ENCODE data around the gene CD79A.
"Not testable (repeated sequence)": the region's sequence is repeated elsewhere in the genome, so short reads cannot be mapped to it uniquely, and the experiment has no call there.

The CD79A gene

DNA sequence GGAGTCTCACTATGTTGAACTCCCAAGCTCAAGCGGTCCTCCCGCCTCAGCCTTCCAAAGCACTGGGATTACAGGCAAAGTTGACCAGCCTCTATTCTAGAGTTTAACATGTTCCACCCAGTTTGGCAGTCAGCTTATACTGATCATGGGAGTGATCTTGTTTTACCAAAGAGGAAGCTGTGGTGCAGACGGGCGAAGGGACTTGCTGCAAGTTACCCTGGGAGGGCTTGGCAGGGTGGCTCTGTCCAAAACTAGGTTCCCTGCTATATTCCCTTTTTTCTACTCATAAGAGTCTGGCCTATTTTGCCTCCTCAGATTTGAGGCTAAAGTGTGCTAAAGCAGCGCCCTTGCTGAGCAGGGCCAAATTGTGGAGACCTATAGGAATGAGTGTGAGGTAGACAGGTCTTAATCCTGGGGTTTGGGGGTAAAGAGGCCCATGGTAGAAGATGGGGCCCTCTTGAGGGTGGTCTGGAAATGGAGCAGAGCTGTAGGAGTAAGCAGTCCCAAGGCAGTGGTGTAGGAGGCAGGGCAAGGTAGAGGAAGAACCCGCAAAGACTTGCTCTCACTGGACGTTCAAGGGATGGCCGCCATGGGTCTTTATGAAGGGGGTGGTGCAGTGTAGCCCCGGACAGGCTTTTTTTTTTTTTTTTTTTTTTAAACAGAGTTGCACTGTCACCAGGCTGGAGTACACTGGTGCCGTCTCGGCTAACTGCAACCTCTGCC is 13.7 kb upstream of the CD79A start:
- no peak for DNase-seq (ENCODE audit: low read depth in 2 of 2)

- DNase-seq (ENCODE audit: low read depth in 2 of 2): no peak
These were observed 12.7 kb upstream of the CD79A start for GRCh38 chr19:41864374-41864773.

DNA sequence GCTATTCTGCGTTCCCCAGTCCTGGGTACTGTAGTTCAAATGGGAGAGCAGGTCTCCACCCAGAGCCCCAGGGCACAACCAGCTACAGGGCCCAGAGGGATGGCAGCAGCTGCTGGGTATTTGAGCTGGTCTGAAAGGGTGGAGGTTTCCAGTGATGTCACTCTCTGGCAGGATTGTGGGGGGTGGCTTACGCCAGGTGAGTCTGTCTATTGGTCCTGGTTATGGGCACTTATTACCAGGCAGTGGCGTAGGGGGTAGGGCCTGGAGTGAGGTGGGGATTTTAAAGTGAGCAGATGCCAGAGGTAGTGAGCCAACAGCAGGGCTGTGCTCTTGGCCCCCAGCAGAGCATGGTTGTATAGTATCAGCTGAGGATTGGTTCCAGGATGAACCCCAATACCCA is 10.8 kb upstream of the CD79A start:
- no peak for DNase-seq (ENCODE audit: low read depth in 2 of 2)

DNA sequence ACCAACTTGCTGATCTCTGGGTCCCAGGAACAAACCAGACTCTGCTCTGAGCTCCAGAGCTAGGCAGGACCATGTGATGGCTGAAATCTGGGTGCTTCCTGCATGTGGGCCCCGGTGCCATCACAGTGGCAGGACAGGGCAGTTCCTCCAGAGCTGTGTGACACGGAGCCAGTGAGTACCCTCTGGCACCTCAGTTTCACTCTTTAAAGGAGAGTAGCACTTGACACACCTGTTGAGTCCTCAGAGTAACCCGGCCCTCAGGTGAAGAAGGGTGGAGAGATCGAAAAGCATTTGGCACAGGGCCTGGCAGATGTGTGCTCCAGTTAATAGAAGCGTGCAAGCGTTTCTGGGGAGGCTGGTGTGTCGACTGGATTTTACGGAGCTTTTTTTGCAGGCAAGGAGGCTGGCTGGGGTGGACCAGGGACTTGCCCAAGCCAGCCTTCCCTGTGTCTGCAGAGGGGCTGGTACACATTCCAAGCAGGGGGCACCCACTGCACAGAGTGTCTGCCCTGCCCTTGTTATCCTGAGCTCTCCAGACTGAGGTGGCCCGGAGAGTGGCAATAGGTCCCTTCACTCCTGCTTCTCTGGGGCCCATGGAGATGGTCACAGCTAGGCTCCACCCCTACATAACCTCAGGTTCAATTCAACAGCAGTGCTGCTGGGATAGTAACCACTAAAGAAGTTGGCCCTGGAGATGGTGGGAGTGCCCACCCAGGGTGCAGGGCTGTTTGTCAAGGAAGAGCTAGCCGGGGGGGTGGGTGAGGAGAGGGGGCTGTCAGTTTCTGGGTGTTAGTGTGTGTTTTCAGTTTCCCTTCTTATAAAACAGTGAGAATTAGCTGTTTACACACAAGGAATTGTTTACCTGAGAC is 8.7 kb upstream of the CD79A start:
- no peak for DNase-seq (ENCODE audit: low read depth in 2 of 2)

DNA sequence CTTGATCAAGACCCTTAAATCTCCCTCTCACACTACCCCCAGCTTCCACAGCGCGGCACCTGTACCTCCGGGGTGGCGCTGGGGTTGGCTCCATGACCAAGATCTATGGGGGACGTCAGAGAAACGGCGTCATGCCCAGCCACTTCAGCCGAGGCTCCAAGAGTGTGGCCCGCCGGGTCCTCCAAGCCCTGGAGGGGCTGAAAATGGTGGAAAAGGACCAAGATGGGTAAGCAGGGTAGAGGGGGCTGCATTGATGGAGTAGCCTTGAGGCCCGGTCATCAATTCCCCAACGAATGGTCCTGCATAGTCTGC is 8.1 kb upstream of the CD79A start:
- no peak for DNase-seq (ENCODE audit: low read depth in 2 of 2)

- no peak for DNase-seq (ENCODE audit: low read depth in 2 of 2)
These were observed 7.6 kb upstream of the CD79A start for GRCh38 chr19:41869374-41869955.

DNA sequence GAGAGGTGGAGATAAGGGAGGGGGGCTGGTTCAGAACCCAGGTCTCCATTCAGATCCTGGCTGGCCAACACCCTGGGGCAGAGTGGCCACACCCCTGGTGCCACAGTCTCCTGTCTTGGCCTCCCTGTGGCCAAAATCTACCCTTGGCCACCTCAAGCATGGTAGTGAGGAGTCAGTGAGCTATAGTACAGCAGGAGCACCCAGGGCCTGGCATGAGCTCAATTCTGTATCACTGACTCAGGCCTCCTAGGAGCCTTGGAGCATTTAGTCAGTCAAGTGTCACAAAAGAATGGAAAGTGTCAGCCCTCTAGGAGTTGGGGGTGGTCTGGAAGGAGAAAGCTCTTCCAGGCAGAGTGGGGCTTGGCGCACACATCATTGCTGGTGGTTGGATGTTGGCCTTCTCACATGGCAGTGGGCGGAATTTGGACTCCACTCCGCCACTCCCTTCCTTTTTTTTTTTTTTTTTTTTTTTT is 6.6 kb upstream of the CD79A start:
- DNase-seq (ENCODE audit: low read depth in 2 of 2): no peak

DNA sequence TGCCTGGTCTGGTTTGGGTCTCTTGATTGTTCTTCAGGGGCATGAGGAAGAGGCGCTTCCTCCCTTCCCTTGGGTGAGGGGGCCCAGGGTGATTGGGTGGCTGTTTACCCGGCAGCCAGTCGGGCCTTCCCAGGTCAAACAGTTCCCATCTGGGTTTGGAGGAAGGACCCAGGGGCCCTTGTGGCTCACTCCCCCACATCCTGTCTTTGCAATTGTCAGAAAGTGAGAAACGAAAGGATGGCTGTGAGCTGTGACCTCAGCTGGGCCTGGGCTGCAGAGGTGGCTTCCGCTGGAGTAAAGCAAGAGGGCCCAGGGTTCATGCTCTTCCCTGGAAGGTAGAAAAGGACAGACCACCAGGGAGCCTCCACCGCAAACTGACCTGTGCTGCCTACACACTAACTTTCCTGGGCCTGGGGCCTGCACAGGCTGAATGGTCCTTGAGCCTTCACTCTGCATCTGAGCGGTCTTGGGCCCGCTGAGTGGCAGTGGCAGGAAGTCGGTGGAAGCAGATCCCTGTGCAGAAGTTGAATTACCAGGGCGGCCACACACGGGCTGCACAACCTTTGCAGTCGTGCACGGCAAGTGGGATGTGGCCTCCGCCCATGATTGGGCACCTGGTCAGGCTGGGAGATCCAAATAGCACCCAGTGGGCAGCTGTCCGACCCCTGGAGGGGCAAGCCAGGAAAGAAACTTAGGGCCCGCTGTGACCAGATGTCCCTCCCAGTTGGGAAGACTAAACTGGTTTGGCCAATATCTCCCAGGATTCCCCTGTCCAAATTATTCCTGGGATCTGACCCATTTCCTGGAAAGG is 5.3 kb upstream of the CD79A start:
- DNase-seq (ENCODE audit: low read depth in 2 of 2): peak; percentile 59 to 69

GRCh38 chr19:41872384-41872774 is 4.7 kb upstream of the CD79A start:
- no peak for DNase-seq (ENCODE audit: low read depth in 2 of 2)

DNA sequence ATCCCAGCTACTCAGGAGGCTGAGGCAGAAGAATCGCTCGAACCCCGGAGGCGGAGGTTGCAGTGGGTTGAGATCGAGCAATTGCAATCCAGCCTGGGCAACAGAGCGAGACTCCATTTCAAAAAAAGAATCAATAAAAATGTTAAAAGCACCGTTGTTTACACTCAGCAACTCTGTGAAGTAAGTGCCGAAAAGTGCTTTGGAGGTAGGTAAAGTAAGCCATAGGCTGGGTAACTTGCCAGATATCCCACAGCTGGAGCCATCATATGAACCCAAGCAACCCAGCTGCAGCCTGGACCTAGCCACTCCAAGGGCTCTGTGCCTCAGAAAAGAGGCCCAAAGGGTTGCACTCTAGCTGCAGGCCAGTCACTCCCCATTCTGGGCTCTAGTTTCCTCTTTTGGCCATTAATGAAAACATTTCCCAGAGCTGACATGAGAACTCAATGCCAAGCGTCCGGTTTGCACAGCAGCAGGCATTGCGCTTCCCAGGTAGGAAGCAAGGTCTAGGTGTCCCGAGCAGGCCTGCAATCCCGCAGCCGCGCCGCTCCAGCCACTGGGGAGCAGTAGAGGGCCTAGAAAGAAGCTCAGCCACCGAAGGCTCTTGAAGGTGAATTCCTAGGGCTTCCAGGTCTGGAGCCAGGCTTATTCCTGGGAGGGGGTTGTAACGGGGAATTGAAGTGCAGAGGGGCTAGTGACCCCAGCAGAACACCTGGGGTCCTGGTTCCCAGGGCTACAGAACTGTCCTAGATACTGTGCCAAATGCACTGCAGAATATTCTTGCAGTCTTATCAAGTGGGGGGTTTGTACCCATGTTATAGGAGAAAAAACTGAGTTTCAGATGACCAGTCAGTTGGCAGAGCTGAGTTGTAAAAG is 4.1 kb upstream of the CD79A start:
- DNase-seq (ENCODE audit: low read depth in 2 of 2): peak in 1 of 2 donors; percentile 53

DNA sequence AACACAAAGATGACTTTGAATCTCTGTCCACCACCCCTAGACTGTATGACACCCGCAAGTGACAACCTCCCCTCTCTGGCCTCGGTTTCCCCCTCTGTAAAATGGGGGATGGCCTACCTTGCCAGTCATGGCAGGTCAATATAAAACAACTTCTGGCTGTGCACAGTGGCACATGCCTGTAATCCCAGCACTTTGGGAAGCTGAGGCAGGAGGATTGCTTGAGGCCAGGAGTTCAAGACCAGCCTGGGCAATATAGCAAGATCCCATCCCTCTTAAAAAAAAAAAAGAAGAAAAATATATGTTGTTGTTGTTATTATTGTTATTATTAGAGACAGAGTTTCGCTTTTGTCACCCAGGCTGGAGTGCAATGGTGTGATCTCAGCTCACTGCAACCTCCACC is 1.1 kb upstream of the CD79A start:
- not testable (repeated sequence) for DNase-seq (ENCODE audit: low read depth in 2 of 2)

DNA sequence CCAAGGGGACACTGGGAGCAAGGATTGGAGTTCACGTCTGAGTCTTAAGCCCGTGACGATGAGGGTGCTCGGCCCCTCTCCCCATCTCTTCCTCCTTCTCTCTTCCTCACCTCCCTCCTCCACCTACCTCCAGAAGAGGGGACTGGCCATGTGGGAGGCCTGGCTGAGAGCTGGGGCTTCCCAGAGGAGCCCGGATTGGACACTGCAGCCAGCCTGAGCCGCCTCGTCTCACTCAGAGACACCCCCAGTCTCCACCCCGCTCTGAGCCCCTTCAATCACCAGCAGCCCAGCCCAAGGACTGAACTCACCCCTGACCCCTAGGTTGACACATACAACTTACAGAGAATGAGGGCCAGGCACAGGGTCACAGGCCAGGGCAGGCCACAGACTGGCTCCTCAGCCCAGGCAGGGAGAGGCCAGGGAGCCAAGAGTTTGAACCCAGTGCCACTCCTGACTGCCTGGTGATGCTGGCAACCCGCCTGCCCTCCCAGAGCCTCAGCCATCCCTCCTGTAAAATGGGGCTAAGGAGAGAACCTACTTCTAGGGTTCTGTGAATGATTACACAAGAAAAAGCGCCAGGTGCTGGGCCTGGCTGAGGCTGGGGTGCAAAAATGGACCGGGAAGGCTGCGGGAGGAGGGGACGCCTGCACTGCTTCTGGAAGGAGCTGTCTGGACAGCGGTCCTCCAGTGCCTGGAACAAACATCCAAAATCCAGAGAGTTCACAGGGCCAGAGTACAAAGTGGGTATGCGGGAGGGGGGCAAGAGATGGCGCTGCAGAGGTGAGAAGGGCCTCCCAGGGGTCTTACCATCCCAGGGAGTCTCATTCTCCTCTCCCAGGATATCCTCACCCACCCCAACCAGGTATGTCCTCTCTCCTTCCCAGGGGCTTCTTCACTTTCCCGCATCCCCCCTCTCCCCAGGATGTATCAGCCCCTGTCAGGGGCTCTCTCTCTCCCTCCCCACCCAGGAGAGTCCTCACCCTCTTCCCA is 1.1 kb downstream of the CD79A start:
- DNase-seq (ENCODE audit: low read depth in 2 of 2): no peak

GRCh38 chr19:41879080-41879479 is 2.0 kb downstream of the CD79A start:
- DNase-seq (ENCODE audit: low read depth in 2 of 2): no peak

- no peak for DNase-seq (ENCODE audit: low read depth in 2 of 2)
These were observed 2.7 kb downstream of the CD79A start for GRCh38 chr19:41879670-41880328.

- DNase-seq (ENCODE audit: low read depth in 2 of 2): no peak
These were observed 3.2 kb downstream of the CD79A start for GRCh38 chr19:41880329-41880708.

GRCh38 chr19:41882568-41883462 is 5.7 kb downstream of the CD79A start, which contains the start of gene ARHGEF1:
Gene ARHGEF1, plus strand, starts transcription at chr19:41883184. Its CDS starts 4,899 bp downstream, at chr19:41888083.
- DNase-seq (ENCODE audit: low read depth in 2 of 2): no peak

DNA sequence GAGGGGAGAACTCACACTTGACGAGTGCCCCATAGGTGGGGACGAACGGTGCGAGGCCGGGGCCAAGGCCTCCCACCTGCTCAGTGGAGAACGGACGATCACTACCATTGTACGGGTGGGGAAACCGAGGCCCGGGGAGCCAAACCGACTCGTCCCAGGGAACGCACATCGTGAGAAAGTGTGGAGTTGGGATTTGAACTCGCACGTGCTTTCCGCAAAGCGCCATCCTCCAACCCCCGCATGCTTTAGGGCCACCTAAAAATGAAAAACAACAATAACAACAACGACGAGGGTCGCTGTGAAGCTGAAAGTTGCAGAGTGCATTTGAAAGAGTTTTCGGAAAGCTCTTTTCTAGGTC is 6.4 kb downstream of the CD79A start:
- no peak for DNase-seq (ENCODE audit: low read depth in 2 of 2)
